Loucy (cell line): ENCODE data around the gene P2RX3.

Experiments
- EZH2phosphoT487 ChIP-seq: fragments of 200-600 bp; IDR thresholded peaks from 2 replicates; pipeline ENCODE4 v1.6.1; 2018; ENCODE audit warnings: antibody characterized with exemption, mild to moderate bottlenecking, moderate library complexity, borderline replicate concordance
- TF ChIP-seq, protein P1 (sequence below): fragments of 200-600 bp; sonication (generic); conservative IDR thresholded peaks from 2 replicates; pipeline ENCODE4 v1.5.1; 2014; ENCODE audit warnings: mild to moderate bottlenecking, antibody characterized with exemption, low read length

DNA sequence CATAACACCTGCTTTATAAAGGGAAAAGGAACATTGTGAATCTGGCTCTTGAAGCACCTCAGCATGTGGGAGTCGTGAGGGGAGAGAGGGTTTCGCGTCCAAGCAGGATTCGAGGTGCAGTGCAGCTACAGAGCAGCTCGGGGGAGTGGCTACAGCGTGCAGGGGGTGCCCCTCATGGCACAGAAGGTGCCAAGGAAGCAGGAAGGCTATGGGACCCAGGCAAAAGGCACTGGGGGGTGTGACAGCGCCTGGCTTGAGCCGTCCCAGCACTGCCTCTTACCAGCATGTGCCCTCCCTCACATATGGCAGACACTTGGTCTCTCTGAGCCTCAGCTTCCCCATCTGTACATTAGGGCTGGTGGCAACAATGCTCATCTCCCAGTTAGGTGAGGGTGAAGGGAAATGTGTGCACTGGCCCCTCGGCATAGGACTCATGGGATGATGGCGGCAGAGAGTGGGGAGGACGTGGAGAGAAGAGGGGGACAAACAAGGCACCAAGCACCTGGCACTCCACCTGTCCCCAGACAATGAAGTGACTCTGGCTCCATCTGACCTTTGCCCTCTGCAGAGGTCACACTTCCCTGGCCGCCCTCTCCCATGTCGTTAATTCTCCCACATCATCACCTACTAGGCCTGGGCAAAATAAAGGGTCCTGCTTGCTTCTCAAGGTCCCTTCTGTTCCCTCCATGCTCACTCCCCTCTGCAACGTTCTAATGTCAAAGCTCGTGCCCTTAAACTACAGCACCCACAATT is 23.8 kb upstream of the P2RX3 start:
- TF ChIP-seq, protein P1, sequence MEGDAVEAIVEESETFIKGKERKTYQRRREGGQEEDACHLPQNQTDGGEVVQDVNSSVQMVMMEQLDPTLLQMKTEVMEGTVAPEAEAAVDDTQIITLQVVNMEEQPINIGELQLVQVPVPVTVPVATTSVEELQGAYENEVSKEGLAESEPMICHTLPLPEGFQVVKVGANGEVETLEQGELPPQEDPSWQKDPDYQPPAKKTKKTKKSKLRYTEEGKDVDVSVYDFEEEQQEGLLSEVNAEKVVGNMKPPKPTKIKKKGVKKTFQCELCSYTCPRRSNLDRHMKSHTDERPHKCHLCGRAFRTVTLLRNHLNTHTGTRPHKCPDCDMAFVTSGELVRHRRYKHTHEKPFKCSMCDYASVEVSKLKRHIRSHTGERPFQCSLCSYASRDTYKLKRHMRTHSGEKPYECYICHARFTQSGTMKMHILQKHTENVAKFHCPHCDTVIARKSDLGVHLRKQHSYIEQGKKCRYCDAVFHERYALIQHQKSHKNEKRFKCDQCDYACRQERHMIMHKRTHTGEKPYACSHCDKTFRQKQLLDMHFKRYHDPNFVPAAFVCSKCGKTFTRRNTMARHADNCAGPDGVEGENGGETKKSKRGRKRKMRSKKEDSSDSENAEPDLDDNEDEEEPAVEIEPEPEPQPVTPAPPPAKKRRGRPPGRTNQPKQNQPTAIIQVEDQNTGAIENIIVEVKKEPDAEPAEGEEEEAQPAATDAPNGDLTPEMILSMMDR: no peak
- no peak for TF ChIP-seq EZH2phosphoT487
